ENCODE data around the gene GARNL3.
A peak's percentile ranks its signal among the peaks of the same experiment; 100 is the strongest.

Gene GARNL3

DNA sequence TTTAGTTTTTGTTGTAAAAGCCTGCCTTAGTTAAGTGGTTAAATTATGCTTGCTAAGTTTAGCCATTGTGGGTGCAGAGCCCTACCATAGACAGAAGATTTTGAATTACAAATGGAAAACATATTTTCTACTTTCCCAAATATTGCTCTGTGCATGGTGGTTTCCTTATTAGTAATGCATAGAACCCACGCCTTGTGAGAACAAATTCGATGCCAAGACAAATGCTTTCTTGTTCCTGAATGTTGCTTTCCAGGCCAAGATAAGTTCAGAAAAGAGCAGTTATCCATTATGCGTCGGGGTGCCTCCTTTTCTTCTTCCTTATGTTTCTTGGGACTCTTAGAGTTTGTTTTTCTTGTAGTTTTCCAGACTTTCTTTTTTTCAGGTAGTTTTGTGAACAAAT, 31.0 kb upstream of the GARNL3 start:
- no peak for DNase-seq (ENCODE audit: low spot score)

- no peak for DNase-seq (ENCODE audit: low spot score)
Observed at GRCh38 chr9:127233989-127234388, 30.6 kb upstream of the GARNL3 start.

DNA sequence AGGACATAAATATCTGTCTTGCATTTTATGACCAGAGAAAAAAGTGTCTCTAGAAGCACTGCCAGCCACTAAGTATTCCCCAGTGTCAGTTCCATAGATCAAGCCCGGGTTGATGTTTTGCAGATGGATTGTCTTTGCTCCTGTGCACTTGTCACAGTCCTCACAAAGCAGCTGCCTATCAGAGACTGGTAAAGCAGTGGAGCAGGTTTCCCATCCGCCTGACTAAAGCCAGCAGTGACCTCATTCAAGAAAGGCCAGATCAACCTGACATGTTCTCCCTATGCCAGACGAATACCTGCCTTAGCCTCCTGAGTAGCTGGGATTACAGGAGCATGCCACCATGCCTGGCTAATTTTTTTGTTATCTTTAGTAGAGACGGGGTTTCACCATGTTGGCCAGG, 26.8 kb upstream of the GARNL3 start:
- DNase-seq (ENCODE audit: low spot score), result no peak

DNA sequence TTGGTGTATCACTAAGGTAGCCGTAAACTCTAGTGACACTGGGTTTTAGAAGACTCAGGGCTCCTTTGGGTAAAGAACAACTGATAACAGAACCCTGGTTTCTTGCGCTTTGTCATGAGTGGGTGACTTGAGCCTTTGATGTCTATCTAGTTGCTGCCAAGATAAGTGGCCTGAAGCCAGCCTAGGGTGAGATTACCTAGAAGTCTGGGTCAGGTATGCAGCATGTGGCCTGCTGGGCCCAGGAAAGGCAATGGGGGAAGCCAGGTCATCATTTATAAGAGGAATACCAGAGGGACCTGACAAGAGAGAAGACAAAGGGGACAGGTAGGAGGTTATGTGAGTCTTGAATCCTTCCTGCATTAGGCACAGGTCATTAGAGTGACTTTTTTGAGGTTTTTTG, 23.2 kb upstream of the GARNL3 start:
- DNase-seq (ENCODE audit: low spot score), result no peak

- DNase-seq (ENCODE audit: low spot score), result peak; percentile 99
Observed at GRCh38 chr9:127244609-127245601, 19.7 kb upstream of the GARNL3 start.

- DNase-seq (ENCODE audit: low spot score), result no peak
Observed at GRCh38 chr9:127245637-127246164, 18.9 kb upstream of the GARNL3 start.

DNA sequence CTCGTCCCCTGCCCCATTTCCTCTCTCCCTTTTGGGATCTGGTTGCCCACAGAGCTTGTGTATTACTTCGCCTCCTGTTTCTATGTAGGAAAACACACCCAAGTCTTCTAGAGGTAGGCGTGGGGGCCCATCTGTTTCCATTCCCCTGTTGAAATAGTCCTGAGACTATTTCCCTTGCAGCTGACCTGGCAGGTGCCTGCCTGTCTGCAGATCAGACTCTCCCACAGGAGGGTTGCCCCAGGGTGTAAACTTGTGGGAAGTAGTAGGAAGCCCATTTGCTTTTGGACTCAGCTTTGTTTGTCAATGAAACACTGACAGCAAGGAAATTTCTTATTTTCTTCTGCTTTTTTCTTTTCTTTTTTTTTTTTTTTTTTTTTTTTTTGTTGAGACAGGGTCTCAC, 16.3 kb upstream of the GARNL3 start:
- DNase-seq (ENCODE audit: low spot score), result no peak

- no peak for DNase-seq (ENCODE audit: low spot score)
Observed at GRCh38 chr9:127249877-127250276, 14.7 kb upstream of the GARNL3 start.

DNA sequence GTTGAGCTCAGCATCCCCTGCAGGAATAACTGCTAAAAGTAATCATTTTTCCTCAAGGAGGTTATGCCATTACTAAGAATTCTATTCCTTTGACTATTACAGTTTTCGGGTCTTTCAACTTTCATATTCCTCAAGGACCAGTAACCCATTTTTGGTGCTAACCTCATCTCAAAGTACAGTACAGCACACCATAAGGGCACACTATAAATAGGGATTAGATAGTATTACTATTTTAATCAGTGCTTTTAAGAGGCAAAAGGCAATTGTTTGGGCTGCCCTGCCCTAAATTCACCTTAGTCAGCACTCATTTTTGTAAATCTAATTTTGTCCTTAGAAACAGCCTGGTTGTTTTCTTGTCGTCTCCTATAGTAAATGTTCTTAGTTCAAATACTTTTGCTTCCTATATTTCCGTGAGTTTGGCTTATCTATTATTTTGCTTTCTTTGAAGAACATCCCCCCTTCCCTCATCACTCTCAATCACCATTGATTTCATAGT, 13.6 kb upstream of the GARNL3 start:
- DNase-seq (ENCODE audit: low spot score), result no peak

DNA sequence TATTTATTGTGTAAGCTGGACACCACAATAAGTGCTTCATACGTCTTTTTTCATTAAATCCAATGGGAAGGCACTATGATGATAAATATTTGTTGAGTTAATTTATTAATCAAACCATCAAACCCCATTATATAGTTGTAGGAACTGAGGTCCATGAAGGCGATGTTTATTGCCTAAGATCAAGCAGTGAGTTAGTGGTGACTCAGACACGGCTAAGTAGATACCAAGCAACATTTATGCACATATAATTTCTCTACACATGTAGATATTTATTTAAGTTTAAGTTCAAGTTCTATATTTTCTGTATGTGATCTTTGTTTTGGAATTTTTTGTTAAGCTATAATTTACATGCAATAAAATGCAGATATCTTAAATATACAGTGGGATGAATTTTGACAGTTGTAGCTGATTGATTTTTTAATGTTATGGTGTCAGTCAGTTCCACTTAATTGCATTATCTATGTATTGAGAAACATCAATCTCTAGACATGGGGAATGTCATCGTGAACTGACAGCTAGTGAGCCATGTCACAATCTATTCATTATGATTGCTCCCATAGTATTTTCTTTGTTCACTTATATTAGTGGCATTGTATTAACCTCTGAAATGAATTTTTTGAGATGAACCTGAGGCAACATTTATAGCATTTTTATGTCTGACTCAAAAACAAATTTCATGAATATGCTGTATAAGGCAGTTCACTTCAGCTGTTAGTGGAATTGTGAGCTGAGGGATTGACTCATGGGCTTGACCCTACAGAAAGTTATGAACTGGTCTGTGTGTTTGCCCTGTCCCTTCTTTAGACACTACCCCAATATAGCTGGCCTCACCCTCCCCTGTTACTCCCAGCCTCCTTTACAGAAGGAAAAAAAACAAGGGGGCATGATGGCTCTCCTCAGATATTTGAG, 11.9 kb upstream of the GARNL3 start:
- DNase-seq (ENCODE audit: low spot score), result no peak

DNA sequence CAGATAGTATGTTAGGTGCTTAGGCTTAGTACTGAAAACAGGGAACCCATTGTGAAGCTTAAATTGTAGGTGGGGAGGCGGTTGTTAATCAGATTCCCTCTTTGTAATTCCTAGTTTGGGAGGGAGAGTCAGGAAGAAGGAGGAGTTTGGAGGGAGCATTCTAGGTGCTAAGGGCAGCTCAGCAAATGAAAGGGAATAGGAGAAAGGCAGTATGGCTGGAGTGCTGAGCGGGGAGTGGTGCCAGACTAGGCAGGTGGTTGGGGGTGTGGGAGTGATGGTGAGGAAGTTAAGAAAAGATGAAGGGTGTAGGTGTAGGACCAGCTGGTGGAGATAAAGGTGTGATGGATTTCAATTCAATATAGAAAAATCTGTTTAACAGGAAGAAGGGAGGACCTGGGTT, 11.1 kb upstream of the GARNL3 start:
- no peak for DNase-seq (ENCODE audit: low spot score)

- DNase-seq (ENCODE audit: low spot score), result no peak
Observed at GRCh38 chr9:127255692-127256091, 8.9 kb upstream of the GARNL3 start.

DNA sequence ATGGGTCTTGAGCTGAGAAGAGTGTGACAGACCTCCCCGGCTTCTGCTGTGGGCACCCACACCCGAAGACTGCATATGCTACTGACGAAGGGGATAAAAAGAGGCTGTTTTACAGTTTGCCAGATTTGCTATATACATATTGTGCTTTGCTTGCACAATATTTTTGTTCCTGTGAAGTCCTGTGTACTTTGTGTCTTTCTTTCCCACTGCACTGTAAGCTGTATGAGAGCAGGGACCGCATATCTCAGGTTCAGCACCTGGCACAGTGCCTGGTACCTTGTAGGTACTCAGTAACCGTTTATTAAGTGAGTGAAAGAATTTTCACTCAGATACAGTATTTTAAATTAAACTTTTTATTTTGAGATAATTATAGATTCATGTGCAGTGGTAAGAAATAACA, 8.2 kb upstream of the GARNL3 start:
- DNase-seq (ENCODE audit: low spot score), result no peak

DNA sequence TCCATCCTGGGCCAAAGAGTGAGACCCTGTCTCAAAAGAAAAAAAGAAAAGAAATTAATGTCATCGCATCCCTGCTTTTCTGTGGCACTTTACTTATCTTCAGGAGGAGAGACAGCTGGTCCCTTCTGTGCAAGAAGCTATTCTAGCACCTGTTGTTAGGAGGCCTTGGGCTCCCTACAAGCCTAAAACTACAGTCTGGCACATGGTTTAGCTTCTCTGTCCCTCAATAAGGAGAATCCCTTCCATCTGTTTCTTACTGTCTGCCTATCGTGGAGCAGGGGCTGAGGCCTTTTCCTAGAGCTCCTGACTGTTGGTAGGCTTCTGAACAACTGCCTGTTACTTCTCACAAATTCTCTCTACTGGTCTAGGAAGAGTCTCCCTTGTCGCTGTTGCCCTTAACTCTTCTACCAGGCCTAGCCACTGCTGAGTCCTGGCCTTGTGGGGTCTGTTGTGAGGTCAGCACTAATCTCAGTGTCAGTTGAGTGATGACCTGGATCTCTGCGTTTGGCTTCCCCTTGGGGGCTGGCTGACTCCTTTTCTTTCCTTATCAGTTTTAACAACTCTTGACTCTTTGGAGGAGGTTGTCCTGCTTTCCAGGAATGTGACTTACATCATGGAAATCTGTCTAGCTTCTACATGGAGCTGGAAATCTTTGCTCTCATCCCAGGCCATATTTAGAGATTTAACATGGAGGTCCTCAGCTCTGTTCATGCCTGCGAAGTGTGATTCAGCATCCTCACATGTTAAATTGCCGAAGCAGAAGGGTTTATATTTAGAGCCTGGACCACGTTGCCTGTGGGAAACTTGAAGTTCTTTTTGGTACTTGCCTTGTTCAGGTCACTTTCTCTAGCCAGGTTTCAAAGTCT, 5.7 kb upstream of the GARNL3 start:
- no peak for DNase-seq (ENCODE audit: low spot score)

DNA sequence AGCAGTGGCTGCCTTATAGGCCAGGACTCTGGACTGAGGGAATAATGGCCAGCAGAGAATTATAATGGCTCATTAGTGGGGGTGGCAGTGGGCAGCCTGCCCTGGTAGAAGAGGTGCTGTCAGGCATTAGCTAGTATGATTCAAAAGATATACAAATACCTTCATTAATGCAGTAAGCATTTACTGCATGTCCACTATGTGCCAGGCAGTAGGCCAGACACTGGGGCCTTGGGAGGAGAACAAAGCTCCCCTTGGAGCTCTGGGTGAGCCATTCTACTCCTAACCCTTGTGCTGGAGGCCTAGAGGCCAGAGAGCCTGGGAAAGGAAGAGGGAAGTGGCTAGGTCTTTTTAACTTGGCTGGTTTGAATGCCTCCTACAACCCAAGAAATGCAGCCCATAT, 2.0 kb upstream of the GARNL3 start:
- no peak for DNase-seq (ENCODE audit: low spot score)

- DNase-seq (ENCODE audit: low spot score), result no peak
Observed at GRCh38 chr9:127263237-127263636, 1.3 kb upstream of the GARNL3 start.

DNA sequence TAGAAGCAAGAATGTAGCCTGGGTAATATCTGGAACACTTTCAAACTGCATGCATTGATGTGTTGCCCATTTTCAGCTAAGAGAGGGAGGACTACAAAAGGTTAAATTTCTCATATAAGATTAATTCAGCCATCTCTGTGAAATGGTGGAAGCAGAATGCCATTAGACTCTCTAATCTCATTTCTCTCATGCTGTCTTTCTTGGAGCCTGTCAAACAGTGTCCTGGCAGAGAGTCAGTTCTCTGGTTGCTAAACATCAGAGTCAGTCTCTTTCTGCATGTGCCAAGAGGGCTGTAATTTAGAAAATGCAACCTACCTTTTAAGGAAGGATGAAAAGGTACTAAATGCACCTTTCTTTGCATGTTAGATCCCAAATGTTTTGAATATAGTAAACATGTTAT, 910 bp upstream of the GARNL3 start:
- DNase-seq (ENCODE audit: low spot score), result no peak

DNA sequence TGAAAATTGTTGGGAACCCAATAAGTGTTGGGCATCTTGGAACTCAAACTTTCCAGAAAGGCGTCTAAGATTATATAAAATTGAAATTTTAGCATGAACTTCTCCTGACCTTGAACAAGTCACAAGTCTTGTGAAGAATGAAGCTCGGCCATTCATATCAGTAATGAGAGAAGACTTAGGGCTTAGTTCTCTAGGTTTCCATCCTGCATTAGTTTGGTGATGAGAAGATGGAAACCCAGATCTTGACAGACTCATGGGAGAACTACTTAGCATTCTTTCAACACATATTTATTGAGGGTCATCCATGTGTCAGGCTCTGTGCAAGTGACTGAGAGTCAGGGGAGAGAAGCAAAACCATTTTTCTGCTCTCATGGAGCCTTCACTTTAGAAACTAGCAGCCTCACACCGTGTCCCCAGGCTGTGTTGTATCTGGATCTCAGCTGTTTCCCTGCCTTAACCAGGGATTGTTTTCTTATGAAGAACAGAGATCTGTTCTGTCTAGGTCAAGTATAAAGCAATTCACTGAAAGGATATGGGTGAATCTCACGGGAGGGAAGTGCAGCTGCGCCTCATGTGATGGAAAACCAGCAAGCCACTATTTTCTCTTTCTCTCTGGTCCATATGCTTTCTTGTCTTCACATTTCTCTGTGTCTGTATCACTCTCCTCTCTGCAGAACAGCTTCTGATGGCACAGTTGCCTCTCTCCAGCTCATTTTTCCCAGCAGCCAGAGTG, 3.4 kb downstream of the GARNL3 start:
- no peak for DNase-seq (ENCODE audit: low spot score)

DNA sequence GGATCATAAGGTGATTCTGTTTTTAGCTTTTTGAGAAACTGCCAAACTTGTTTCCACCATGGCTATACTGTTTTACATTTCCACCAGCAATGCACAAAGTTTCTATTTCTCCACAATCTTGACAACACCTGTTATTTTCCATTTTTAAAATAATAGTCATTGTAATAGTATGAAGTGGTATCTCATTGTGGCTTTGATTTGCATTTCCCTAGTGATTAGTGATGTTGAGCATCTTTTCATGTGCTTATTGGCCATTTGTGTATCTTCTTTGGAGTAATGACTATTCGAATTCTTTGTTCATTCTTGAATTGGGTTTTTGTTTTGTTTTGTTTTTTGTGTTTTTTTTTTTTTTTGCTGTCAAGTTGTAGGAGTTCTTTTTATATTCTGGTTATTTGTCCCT, 4.9 kb downstream of the GARNL3 start:
- DNase-seq (ENCODE audit: low spot score), result no peak

DNA sequence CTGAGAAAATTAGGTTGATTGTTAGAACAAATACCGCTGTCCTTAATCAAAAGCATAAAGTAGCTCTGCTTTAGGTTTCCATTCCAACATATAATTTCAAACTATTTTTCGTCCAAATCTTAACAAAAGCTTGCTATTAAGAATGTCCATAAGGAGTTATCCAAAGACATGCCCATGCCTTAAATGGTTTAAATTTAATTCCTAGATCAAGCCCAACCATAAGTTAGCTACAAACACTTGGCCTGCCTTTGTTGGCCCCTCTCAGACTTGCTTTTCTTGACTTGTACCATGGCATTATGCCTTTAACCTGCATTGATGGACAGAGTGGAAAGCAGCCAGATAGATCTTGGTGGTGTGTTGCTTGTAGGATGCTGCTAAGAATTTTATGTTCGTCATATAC, 8.8 kb downstream of the GARNL3 start:
- no peak for DNase-seq (ENCODE audit: low spot score)

DNA sequence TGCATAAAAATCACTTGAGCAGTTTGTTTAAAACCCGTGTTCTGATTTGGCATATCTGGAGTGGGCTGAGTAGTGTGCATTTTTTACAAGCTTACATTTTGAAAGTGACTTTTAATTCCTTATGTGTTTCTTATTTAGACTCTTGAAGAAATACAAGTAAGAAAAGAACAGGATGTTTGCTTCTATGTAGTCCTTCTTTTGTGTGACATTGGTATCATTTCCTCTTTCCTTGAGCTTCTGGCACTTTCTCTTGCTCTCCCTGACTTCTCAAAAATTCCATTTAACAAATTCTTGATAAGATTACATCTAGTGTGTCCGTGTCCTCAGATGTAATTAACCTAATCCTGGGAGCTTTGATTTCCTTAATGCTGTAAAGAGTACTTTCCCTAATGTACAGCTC, 12.5 kb downstream of the GARNL3 start:
- no peak for DNase-seq (ENCODE audit: low spot score)
